GM18505 (cell line): ENCODE data around the gene GRIK2.
A peak's percentile ranks its signal among the peaks of the same experiment; 100 is the strongest.

Source experiments
- ATAC-seq: cut with Tn5 transposase; IDR thresholded peaks from one replicate; pipeline ENCODE4 v1.9.1; 2021; ENCODE audit not compliant: unreplicated experiment
- POLR2A ChIP-seq: IDR thresholded peaks from 4 replicates; pipeline ENCODE4 v1.6.1; 2011; ENCODE audit warnings: borderline replicate concordance; ENCODE audit not compliant: insufficient read depth, insufficient read length; ENCODE audit errors: extremely low read depth

The GRIK2 gene

GRCh38 chr6:101826678-101827077, 433.2 kb downstream of the GRIK2 start:
- no peak for TF ChIP-seq POLR2A
- ATAC-seq, result no peak

GRCh38 chr6:101830501-101831031, 437.1 kb downstream of the GRIK2 start:
- ATAC-seq, result no peak

DNA sequence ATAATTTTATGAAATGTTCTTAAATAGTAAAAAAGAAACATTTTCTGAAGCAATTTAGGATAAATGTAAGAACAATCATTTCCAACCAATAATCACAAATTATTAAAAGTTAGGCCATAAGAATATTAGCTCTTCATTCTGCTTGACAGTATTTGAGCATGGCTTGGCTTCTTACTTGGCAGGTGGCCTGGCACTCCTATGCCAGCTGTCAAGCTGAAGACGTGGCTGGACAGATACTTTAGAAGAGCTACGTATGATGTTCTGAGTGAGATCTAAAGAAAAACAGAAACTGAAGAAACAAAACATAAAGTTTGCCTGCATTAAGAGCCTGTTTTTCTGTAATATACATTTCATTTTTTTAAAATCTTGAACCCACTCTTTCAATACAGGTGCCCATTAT, 438.9 kb downstream of the GRIK2 start:
- no peak for ATAC-seq
- TF ChIP-seq POLR2A, result no peak

More at GRCh38 chr6:101830501-101831031, 437.1 kb downstream of the GRIK2 start:
- TF ChIP-seq POLR2A, result no peak

- no peak for TF ChIP-seq POLR2A
- ATAC-seq, result no peak
Observed at GRCh38 chr6:101840100-101840499, 446.6 kb downstream of the GRIK2 start.

- TF ChIP-seq POLR2A, result no peak
- ATAC-seq, result peak; percentile 65
Observed at GRCh38 chr6:101845172-101845571, 451.7 kb downstream of the GRIK2 start.

DNA sequence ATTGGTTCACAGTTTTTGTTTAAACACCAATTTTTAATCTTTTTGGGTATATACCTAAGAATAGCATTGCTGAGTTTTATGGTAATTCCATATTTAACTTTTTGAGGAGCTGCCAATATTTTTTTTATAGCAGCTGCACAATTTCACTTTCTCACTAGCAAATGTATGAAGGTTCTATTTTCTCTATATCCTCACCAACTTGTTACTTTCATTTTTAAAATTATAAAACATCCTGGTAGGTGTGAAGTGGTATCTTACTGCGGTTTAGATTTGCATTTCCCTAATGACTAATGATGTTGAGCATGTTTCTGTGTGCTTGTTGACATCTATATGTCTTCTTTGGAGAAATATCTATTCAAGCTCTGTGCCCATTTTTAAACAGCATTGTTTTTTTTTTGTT, 452.1 kb downstream of the GRIK2 start:
- no peak for TF ChIP-seq POLR2A
- ATAC-seq, result peak; percentile 69

DNA sequence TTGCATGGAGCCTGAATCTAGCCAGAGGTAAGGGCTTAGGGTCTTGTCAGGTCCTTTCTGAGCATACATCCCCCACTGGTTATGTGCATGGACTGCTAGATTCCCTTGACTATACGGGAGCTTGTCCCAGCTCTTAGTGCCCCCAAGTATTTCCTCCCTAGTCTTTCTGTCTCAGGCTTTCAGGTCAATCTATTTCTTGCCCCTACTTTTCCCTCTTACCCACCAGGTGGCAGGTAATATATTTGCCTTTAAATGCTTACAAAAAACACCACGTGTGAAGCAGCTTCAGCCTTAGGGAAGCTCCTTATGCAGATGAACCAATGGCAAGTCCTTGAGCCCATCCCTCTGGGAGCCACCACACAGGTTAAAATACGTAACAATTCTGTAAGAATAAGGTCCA, 454.2 kb downstream of the GRIK2 start:
- no peak for ATAC-seq
- no peak for TF ChIP-seq POLR2A

DNA sequence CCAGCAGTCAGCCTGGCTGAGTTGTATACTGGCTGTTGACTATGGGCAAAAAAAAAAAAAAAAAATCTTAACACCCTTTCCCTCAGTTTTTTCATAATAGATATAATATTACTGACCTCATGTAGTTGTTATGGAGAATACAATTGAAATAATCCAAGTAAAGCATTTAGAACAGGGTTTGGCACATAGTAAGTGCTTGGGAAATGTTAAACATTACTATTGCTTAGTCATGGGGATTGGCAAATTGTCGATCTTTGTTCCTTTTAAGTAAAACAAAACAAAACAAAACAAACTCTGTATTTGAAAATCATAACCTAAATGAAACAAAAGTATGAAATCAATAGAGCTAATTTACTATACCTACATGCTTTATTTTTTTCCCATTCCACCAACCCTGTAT, 458.4 kb downstream of the GRIK2 start:
- no peak for ATAC-seq
- no peak for TF ChIP-seq POLR2A

DNA sequence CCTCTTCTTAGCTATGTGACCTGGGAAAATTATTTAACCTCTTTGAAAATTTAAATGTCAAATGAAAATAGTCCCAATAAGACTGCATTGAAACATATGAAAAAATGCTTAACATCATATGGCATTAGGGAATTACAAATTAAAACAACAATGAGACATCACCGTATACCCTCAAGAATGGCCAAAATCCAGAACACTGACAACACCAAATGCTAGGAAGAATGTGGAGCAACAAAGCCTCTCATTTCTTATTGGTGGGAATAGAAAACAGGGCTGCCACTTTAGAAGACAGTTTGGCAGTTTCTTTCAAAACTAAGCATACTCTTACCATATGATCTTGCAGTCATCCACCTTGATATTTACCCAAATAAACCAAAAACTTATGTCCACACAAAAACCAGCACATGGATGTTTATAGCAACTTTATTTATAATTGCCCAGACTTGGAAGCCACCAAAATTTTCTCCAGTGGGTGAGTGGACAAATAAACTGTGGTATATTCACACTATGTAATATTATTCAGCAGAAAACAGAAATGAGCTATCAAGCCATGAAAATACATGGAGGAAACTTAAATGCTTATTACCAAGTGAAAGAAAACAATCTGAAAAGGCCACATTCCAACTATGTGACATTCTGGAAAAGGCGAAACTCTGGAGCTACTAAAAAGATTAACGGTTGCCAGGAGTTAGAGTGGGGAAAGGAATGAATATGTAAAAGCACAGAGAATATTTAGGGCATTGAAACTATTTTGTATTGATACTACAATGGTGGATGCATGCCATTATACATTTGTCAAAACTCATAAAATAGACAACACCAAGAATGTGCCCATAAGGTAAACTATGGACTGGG, 459.9 kb downstream of the GRIK2 start:
- ATAC-seq, result no peak
- TF ChIP-seq POLR2A, result no peak

DNA sequence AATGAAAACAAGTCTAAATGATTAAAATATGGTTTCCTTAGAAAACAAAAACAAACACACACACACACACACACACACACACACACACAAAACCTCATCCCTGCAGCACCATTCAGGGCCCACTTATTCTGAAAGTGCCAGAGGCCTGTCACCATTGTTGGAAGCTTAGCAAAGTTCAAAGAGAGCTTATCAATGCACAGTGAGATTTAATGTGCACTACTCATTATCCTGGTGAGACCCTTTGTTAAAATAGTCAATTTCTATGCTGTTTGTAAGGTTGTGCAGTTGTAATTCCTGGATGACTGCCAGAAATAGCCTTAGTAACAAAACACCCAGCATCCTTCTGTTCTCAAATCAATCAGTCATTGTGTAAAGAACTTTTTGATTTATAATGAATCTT, 482.9 kb downstream of the GRIK2 start:
- no peak for ATAC-seq
- TF ChIP-seq POLR2A, result no peak

DNA sequence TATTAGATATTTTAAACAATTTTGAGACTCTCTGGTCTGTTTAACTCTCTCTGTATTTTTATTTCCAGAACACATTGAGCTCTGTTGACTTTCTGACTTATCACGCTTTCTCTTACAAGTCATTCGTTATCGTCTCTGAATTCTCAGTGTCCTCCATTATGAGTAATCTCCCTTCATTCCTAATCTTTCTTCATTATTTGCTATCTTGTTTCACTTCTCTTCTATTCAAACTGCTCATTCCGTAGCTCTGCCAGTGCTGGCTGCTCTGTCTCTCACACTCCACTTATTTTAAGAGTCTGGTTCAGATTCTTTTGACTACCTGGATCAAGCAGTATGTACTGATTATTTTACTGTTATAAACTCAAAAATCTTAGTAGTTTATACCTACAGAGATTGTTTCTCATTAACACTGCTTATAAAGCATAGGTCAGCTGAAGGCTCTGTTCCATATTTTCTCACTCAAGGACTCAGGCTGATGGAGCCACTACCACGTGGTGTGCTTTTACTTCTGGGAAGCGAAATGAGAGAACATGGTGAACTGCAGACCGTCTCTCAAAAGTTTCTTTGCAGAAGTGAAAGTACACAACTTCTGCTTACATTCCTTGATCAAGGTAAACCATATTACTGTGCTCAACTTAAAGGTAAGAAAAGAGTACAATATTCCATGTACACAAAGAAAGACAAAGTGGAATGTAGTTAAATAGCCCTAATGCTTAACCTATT, 485.2 kb downstream of the GRIK2 start:
- no peak for TF ChIP-seq POLR2A
- no peak for ATAC-seq

GRCh38 chr6:101879782-101880181, 486.3 kb downstream of the GRIK2 start:
- ATAC-seq, result no peak
- no peak for TF ChIP-seq POLR2A

DNA sequence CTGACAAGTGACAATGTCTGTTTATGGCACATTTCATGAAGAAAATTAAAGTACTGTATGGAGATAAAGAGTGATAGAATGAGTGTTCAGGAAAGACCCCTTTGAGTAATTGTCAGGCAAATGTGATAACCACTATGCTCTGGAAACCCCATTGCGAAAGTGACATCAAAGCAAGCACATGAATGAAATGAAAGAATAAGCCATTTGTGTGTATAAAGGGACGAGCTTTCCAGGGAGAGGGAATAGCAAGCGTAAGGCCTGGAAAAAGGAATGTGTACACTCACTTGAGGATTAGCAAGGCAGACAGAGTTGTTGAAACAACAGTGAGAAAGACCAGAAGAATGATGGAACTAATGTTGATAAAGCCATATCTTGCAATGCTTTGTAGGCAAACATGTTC, 490.0 kb downstream of the GRIK2 start:
- no peak for ATAC-seq
- no peak for TF ChIP-seq POLR2A

DNA sequence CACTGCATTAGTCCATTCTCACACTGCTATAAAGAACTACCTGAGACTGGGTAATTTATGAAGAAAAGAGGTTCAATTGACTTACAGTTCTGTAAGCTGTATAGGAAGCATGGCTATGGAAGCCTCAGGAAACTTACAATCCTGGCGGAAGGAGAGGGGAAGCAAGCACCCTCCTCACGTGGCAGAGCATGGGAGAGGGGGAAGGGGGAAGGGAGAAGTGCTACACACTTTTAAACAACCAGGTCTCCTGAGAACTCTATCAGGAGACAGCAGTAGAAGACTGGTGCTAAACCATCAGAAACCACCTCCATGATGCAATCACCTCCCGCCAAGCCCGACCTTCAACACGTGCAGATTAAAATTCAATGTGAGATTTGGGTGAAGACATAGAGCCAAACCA, 494.0 kb downstream of the GRIK2 start:
- ATAC-seq, result no peak
- TF ChIP-seq POLR2A, result no peak
